ENCODE measurements around the gene CBLL1. TPM values are rescaled to one million over a fixed set of nuclear protein-coding genes. Genes with fewer than 3 reads are reported as not detected.

Gene CBLL1
- total and polyA plus RNA-seq, 10 of the 15 experiments (the other 5 are each of a cell fraction or from before 2014, with no cell fraction given), result 7.2 to 40.1 (median 23.4) TPM

GRCh38 chr7:107742678-107743566 is 1.0 kb upstream of the CBLL1 start (continued):
- TF ChIP-seq MTA2 (IDR thresholded peaks at IDR 0.05; ENCODE audit: low read depth), result peak; percentile 76
- TF ChIP-seq RCOR1 (conservative IDR thresholded peaks at IDR 0.05; ENCODE audit: low read depth, low read length), result no peak
- TF ChIP-seq, protein P1, sequence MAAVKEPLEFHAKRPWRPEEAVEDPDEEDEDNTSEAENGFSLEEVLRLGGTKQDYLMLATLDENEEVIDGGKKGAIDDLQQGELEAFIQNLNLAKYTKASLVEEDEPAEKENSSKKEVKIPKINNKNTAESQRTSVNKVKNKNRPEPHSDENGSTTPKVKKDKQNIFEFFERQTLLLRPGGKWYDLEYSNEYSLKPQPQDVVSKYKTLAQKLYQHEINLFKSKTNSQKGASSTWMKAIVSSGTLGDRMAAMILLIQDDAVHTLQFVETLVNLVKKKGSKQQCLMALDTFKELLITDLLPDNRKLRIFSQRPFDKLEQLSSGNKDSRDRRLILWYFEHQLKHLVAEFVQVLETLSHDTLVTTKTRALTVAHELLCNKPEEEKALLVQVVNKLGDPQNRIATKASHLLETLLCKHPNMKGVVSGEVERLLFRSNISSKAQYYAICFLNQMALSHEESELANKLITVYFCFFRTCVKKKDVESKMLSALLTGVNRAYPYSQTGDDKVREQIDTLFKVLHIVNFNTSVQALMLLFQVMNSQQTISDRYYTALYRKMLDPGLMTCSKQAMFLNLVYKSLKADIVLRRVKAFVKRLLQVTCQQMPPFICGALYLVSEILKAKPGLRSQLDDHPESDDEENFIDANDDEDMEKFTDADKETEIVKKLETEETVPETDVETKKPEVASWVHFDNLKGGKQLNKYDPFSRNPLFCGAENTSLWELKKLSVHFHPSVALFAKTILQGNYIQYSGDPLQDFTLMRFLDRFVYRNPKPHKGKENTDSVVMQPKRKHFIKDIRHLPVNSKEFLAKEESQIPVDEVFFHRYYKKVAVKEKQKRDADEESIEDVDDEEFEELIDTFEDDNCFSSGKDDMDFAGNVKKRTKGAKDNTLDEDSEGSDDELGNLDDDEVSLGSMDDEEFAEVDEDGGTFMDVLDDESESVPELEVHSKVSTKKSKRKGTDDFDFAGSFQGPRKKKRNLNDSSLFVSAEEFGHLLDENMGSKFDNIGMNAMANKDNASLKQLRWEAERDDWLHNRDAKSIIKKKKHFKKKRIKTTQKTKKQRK (IDR thresholded peaks at IDR 0.05; ENCODE audit: low read depth, low read length), result no peak
- TF ChIP-seq IKZF2 (IDR thresholded peaks at IDR 0.05), result peak; percentile 94 to 97
- no peak for TF ChIP-seq MEF2A (IDR thresholded peaks at IDR 0.05; ENCODE audit: insufficient read depth, low read depth, low read length)
- no peak for TF ChIP-seq KDM1A (IDR thresholded peaks at IDR 0.05; ENCODE audit: borderline replicate concordance)
- TF ChIP-seq DPF2 (IDR thresholded peaks at IDR 0.05), result peak; percentile 85
- TF ChIP-seq E4F1 (IDR thresholded peaks at IDR 0.05; ENCODE audit: borderline replicate concordance, partially characterized antibody), result no peak
- TF ChIP-seq USF2 (IDR thresholded peaks at IDR 0.05; ENCODE audit: borderline replicate concordance, low read depth, low read length), result no peak
- TF ChIP-seq NBN (IDR thresholded peaks at IDR 0.05), result peak; percentile 65
- no peak for TF ChIP-seq POLR2AphosphoS2 (IDR thresholded peaks at IDR 0.05; ENCODE audit: low read depth, low read length)
- TF ChIP-seq ESRRA (IDR thresholded peaks at IDR 0.05; ENCODE audit: low read length), result no peak
- no peak for TF ChIP-seq NFYB (IDR thresholded peaks at IDR 0.05; ENCODE audit: insufficient read depth, low read depth, low read length)
- TF ChIP-seq TAF1 (IDR thresholded peaks at IDR 0.05; ENCODE audit: borderline replicate concordance, low read depth, low read length), result peak; percentile 29; the same call in 1 of the 2 replicates
- TF ChIP-seq EP300 (IDR thresholded peaks at IDR 0.05; ENCODE audit: borderline replicate concordance in 1 of 2, control insufficient read depth in 1 of 2, low read depth in 2 of 2, low read length in 2 of 2), result peak; percentile 27 to 58; a peak in 2 of 4 replicates
- TF ChIP-seq RAD21 (IDR thresholded peaks at IDR 0.05; ENCODE audit: insufficient read depth, low read depth, low read length), result no peak
- TF ChIP-seq LARP7 (IDR thresholded peaks at IDR 0.05), result no peak; the same call in 1 of the 2 replicates
- TF ChIP-seq, protein P2, sequence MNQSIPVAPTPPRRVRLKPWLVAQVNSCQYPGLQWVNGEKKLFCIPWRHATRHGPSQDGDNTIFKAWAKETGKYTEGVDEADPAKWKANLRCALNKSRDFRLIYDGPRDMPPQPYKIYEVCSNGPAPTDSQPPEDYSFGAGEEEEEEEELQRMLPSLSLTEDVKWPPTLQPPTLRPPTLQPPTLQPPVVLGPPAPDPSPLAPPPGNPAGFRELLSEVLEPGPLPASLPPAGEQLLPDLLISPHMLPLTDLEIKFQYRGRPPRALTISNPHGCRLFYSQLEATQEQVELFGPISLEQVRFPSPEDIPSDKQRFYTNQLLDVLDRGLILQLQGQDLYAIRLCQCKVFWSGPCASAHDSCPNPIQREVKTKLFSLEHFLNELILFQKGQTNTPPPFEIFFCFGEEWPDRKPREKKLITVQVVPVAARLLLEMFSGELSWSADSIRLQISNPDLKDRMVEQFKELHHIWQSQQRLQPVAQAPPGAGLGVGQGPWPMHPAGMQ (IDR thresholded peaks at IDR 0.05; ENCODE audit: borderline replicate concordance), result no peak
- no peak for TF ChIP-seq RB1 (IDR thresholded peaks at IDR 0.05; ENCODE audit: borderline replicate concordance)
- TF ChIP-seq RUNX3 (IDR thresholded peaks at IDR 0.05; ENCODE audit: low read length), result peak; percentile 97
- TF ChIP-seq RELA (IDR thresholded peaks at IDR 0.05; ENCODE audit: borderline replicate concordance, partially characterized antibody), result no peak
